H1 (cell line): ENCODE measurements around the gene POU3F1.

ENCODE experiments used
- KDM5A ChIP-seq: fragments of 200-600 bp; IDR thresholded peaks from 2 replicates; pipeline ENCODE4 v1.7.1; 2012; ENCODE audit warnings: mild to moderate bottlenecking, low read length, inconsistent platforms, mixed read lengths
- TAF1 ChIP-seq: IDR thresholded peaks from 2 replicates; pipeline ENCODE4 v1.6.1; 2011; ENCODE audit warnings: mild to moderate bottlenecking, low read depth, low read length

GRCh38 chr1:38079019-38079418 is 32.4 kb upstream of the POU3F1 start:
- TF ChIP-seq TAF1 (no peak), KDM5A (no peak)
